Activated CD4-positive, alpha-beta T cell treated with anti-CD3 and anti-CD28 coated beads, Interleukin-10, Interleukin-2, amounts not matched to agents 100 ng/mL and 50 ng/mL, durations not matched to agents 16 hours and 8 hours (primary cell): ENCODE results near the gene RBM28.
A peak's percentile ranks its signal among the peaks of the same experiment; 100 is the strongest.

Source experiments
- DNase-seq: peaks from one replicate; pipeline ENCODE4 v3.0.0-alpha.2; 2020

The RBM28 gene

DNA sequence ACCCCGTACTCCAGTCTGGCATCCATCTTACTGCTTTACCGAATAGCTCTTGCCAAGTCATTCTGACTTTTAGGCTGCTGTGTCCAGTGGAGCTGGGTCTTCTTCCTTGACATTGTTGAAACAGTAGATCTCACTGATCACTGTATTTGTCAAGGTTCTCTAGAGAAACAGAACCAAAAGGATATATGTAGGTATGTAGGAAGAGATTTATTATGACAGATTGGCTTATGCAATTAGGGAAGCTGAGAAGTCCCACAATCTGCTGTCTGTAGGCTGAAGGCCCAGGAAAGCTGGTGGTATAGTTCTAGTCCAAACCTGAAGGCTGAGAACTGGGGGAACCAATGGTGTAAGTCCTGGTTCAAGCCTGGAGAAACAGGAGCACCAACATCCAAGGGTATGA lies 29.9 kb upstream of the RBM28 start:
- no peak for DNase-seq

DNA sequence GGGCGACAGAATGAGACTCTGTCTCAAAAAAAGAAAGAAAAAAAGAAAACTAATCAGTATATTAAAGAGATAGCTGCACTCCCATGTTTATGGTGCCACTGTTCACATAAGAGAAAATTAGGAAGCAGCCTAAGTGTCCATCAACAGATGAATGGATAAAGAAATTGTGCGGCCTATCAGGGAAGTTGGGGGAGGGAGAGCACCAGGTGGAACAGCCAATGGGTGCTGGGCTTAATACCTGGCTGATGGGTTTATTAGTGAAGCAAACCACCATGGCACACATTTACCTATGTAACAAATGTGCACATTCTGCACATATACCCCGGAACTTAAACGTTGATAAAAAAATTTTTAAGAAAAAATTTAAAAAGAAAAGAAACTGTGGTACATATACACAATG lies 26.8 kb upstream of the RBM28 start:
- DNase-seq, result no peak

DNA sequence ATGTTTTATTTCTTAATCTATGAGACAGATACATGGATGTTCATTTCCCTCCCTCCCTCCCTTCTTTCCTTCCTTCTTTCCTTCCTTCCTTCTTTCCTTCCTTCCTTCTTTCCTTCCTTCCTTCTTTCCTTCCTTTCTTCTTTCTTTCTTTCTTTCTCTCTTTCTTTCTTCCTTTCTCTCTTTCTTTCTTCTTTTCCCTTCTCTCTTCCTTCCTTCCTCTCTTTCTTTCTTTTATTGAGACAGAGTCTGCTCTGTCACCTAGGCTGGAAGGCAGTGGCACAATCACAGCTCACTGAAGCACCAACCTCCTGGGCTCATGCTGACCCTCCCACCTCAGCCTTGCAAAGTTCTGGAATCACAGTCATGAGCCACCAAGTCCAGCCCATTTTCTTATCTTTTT lies 23.3 kb upstream of the RBM28 start:
- no peak for DNase-seq

DNA sequence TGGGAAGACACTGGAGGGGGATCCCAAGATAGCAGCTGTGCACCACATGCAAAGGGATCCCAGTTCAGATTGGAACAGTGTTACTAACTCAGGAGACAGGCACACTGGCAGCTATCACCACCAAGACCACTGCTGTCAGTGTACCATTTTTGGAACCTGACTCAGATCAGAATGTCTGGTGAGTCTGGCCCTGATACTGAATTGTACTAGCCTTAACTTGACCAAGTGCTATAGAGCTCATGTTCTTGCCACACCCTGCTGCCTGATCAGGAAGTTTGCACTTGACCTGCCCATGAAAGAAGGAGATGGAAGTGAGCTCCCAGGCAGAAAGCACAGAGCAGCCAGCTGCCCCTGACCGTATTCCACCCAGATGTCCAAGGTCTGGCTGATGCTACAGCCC lies 22.6 kb upstream of the RBM28 start:
- no peak for DNase-seq

DNA sequence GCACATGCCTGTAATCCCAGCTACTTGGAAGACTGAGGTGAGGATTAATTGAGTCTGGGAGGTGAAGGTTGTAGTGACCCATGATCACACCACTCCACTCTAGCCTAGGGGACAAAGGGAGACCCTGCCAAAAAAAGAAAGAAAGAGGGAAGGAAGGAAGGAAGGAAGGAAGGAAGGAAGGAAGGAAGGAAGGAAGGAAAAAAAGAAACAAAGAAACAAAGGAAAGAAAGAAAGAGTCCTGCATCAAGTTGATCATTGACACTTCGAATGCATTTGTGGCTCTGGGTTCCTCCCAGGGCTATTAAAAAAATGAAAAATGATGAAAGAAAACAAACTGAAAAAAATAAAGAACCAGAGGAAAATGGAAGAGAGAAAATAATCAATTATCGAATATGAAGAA lies 21.7 kb upstream of the RBM28 start:
- DNase-seq, result no peak

DNA sequence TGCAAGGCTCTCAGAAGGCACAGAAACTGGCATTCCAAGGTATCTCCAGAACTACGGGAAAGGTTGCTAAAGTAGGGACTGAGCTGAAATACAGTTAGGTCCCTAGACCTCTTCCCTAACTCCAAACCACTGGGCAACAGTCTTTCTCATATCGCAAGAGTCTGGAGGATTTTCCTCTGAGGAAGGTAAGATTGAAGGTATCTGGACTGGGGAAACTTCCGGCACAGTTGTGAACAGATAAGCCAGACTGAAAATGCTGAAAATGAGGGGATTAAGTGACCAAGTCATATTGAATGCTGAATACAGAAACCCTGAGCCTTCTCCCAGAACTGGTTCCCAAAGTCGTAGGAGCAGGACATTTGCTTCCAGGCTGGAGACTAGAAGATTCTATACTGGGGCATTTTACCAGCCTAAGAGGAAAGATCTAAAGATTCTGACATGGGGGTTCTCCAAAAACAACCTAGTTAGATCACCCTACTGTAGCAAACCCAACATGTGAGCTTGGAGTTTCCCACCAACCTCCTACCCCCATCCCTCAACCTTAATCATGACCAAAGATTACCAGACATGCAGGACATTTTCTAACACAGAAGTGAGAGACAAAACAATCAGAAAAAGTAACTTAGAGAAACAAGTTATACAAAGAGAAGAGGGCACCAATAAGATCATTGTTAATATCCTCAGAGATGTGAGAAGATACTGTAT lies 20.6 kb upstream of the RBM28 start:
- no peak for DNase-seq

DNA sequence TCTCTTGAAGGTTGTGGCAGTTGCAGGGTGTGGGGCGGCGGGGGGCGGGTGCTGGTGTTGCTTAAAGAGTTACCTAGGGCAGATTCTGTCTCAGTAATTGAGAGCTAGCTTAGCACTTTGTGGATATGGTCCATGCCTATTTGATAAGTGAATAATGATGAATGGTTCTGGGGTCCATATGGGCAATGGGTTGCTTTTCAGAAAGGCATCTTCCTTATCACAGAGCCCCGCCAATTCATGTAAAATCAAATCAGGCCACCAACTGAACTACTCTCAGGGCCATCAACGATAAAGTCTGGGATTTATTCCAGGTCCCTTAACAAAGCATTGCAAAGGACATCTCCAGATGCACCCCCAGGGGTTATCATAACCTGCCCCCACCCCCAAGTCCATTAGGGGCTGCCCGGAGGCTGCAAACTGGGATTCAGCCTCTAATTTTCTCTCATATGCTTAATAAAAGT lies 19.6 kb upstream of the RBM28 start:
- no peak for DNase-seq

DNA sequence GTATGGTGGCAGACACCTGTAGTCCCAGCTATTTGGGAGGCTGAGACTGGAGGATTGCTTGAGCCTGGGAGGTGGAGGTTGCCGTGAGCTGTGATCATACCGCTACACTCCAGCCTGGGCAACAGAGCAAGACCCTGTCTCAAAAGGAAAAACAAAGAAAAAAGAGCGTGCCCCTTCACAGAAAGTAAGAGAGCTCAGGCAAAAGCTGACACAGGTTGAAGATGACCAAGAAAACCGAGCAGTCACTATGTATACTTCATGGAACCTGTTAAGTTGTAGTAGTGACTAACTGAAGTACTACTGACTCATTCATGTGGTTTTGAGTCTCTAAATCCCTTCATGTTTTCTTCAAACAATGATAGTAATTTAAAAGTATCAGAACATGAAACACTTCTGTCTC lies 19.0 kb upstream of the RBM28 start:
- DNase-seq, result peak; percentile 41

DNA sequence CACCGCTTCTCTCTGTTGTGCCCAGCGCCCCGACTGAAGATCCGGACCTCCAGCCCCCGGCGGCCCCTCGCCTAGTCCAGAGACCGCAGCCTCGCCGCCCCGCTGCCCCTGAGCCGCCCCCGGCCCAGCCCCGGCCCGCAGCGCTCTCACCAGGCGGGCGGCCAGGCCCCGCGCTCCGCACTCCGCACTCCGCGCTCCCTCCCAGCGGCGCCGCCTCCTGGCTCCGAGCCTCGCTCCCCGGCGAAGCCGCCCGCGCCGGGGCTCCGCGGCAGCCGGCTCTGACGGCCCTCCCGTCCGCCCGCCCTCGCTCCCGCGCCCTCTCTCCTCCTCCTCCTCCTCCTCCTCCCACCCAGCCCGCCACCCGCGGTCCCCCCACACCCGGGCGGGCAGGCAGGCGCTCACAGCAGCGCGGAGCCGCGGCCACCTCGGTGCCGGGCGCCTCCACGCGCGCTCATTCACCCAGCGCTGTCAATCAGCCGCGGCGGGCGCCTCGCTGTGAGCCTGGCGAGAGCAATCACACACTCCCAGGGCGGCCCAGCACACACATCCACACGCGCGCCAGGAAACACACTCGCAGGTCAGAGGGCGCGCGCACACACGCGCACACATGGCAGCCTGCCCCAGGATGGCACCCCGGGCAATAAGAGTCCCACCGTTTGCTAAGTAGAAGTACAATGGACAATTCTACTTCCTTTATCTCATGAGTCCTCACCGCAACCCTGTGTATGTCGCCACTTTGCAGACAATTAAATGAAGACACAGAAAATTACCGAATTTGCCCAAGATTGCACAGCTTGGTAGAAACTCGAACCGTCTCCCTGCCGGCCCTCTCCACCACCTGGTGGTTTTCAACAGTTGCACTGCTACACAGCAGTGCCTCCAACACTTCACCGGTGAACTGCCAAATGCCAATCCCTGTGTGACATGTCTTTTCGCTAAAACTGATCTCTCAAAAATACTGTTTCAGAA lies 18.0 kb upstream of the RBM28 start, which contains the start of gene PRRT4:
PRRT4 (minus strand) TSS at position 280 of the 969 bp plus-strand sequence.
- peak; percentile 38 for DNase-seq

DNA sequence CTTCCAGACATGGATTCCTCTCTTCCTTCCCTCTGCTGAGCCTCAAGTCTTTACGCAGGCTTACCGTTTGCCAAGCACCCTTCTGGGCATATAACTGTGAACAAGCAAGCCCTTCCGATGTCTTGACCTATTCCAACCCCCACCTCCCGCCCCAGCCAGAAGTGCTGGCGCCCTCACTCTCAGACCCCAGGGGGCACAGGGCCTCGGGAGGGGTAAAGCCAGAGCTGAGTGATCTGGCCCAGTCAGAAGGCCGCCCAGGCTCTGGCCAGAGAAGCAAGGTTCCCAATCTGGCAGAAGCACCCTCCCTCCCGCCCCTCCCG lies 16.6 kb upstream of the RBM28 start:
- no peak for DNase-seq

DNA sequence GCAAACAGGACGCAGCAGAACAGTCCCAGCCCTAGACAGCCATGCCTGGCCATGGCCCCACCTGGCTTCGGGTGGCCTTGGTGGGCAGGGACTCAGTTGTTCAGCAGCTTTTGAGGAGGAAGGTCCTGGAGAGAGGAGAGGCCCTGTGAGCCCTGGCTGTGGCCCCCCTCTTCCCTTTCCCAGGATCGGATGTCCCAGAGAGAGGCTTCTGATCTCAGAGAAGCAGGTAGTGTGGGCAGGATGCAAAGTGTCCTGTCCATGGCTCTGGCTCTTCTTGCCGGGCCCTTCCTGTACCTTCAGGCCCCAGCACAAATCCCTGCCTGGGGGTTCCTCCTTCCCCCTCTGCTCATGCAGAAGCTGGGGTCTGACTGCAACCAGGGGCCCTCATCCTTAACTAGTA lies 16.2 kb upstream of the RBM28 start:
- no peak for DNase-seq

DNA sequence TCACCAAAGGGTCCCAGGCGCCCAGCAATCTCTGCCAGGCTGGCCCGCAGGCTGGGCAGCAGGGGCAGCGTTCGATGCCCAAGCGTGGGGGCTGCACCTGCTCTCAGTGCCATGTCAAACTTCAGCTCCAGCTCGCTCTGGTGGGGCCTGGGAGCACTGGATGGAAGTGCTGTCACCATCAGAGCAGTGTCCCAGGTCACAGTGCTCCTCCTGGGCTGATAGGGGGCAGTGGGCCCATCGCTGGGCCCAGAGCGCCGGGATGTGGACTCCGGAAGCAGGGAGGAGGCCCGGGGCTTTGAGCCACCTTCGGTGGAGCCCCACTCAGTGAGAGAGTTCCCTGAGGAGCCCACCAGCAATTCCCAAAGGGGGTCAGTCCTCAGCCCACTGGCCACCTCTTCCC lies 15.6 kb upstream of the RBM28 start:
- DNase-seq, result no peak

DNA sequence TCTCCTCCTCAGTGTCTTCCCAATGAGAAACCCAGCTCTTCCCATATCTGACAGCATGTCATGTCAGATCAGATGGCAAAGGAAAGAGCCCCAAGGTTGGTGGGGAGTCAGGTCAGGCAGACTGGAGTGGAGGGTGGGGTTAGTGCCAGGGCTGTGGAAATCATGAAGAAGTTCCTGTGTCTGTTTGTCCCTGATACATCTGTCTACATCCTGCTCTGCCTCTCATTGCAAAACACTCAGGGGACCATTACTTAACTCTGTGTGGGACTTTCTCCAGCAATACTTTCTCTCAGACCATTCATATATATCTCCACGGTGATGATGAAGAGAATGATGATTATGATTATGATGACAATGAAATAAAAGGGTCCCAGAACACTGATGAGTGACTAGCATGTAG lies 14.5 kb upstream of the RBM28 start:
- DNase-seq, result no peak

DNA sequence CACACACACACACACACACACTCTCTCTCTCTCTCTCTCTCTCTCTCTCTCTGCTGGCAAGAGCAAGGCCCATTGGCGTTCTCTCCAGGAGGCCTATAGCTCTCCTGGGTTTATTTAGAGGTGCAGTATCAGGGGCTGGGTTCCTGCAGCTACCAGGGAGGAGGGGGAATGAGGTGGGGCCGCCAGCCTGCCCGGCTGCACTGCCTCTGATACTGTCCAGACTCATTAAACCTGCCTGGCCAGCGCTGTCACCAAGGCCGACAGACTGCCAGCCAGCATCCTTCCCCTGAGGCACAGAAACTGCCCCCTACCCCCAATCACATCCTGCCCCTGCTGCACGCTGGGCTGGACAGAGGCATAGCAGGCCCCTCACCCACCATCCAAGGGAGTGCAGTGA lies 13.5 kb upstream of the RBM28 start:
- DNase-seq, result no peak

DNA sequence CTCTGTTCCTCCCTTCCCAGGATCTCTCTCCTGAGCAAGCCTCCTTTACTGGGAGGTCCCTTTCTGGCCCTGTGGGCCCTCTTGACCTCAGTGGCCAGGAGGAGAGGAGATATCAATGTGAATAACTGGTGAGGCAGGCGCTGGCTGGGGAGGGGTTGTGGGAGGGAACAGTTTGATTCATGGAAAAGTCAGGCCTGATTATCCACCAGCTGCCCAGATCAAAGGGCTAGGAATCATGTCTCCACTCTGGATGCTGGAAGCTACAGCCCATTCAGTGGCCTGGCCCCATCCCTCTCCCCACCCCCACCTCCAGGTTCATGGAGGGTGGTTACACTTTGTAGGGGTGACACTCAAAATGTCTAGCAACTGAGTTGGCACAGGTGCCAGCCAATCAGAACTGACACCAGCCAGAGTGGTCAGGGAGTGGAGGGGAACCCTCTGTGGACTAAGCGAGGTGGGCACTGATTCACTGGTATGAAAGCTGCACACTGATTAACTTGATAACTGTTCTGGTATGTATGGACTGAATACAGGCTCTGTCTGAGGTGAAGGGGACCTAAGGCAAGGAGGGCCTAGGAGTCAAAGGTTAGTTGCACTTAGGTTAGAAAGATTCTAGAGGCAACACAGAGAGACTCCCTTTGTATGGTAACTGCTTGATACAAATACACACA lies 13.0 kb upstream of the RBM28 start:
- no peak for DNase-seq

DNA sequence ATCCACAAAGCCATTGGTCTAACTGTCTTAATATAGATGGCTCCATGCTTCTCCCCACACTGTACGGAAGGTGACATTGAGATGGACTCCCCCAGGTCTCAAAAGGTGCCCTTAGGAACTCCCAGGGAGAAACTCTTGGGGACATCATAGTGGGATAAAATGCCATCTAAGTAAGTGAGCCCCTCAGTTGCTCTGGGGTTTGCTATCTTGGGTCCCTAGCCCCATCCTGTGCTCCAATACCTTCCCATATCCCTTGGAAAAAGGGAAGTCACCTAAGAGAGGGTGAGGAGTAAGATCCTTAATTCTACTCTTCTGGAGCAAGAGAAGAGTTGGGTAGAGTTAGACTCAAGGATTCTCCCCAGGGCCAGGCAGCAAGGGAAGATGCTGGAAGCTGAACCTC lies 9.9 kb upstream of the RBM28 start:
- DNase-seq, result no peak

DNA sequence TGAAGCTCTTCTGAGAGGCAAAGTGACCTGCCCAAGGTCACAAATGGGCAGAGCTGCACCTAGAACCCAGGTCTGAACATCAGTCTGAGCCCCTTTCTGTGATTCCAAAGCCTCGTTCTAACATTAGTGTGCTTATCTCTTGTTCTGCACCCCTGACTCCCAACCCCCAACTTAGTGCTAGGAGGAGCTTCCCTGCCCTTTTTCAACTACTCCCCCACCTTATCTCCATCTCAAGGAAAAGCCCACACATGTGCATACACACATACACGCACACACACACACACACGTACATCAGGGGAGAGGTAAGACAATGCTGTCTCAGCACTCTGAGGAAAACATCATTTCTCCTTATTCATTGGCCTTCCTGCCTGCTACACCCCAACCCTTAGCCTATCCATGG lies 9.5 kb upstream of the RBM28 start:
- no peak for DNase-seq

DNA sequence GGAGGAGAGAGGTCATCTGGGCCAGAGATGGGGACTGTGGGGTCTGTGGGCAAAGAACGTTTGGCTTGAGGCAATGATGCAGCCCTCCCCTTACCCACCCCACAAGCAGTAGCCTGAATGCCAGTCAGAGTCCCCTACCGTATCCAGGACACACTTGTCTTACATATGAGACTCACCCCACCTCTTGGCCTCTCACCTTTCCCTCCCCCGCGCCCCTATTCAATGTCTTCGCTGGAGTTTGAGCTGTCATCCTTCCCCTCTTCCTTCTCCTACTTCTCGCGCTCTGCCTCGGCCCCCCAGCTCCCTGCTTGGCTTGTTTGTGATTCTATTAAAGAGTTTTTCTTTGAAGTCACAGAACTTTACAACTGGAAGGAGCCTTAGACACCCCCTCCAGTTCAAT lies 8.9 kb upstream of the RBM28 start:
- no peak for DNase-seq

DNA sequence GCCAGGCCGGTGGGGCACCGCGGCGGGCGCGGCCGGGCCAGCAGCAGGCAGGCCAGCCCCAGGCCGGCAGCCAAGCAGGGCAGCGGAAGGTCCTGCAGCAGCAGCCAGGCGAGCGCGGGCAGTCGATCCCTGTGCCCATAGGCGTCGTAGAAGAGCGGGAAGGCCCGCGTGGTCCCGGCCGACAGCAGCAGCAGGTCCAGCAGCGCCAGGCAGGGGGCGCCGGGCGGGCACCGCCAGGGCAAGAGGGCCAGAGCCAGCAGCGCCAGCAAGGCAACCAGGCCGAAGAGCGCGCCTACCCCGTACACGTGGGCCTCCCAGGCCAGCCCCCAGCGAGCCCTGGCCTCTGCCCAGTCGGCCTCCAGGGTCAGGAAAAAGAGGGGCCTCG lies 8.4 kb upstream of the RBM28 start:
- peak; percentile 25 for DNase-seq

DNA sequence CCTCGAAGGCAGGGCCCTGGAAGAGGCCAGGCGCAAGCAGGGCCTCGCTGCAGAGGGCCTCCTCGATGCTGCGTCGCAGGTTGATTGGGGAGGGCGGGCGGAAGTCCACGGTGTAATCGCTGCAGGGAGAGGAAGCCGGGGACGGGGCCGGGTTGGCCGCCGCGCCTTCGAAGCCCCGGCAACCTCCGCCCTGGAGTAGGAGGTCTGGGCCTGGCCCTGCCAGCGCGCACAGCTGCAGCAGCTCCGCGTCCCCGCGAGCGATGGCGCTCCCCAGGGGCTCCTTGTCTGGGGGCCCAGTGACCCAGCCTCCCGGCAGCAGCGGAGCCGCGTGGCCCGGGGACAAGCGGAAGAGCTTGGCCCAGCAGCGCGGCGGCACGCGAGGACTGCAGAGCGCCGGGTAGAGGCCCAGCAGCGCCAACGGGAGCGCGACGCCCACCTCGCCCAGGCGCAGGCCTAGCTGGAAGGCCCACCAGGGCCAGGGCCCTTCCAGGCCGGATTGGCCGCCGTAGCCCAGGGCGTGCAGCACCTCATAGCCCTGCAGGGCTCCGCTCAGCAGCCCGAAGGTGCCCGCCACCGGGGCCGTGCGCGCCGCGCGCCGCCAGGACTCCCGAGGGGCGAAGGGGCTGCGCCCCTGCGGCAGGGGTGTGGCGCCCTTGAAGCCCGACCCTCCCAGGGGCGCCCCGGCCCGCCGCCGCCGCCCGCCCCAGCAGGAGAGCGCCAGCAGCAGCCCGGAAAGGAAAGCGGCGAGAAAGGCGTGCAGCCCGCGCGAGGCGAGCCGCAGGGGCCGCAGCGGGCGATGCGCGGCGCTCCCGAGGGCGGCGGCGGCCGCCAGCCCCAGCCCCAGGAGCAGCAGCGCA lies 7.8 kb upstream of the RBM28 start:
- DNase-seq, result no peak

DNA sequence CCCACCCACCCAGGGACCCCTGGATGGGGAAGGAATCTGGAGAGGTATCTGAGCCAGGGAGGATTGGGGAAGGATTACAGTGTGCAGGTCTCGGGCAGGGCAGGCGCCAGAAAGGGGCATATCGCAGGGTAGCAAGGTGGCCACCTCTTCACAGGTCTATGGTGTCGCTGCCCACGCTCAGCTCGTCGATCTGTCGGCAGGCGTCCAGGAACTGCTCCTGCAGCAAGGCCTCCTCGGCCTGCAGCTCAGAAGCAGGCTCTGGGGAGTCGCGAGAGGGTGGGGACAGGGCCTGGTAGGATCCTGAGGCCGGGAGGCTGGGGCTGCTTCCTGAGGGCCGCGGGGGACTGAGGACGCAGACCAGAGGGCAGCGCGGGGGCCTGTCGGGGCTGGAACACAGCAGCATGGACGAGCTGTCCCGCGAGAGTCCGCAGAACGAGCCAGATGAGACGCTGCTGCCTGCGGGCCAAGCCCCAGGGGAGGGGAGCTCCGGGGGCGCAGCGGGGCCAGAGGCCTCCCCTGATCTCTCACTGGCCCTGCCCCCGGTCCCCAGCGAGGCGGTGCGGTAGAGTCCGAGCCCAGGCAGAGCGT lies 7.1 kb upstream of the RBM28 start:
- no peak for DNase-seq

DNA sequence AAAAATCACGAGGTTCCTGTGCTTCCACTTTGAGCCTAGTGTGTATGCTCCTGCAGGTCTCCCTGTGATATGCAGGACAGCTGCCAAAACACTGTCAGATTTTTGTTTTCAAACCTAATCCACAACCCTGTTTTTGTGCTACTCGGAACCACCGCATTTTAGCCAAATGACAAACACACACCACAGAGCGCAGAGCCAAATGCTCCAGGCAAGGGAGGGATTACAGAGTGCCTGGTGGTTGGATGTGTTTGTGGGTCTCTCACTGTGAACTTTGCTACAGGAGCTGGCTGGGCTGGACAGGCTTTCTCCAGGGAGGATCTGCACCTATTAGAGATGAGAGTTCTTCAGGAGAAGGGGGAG lies 5.7 kb upstream of the RBM28 start:
- DNase-seq, result no peak
